ENCODE results near the gene GPC3. TPM values are rescaled to one million over a fixed set of nuclear protein-coding genes. Genes with fewer than 3 reads are reported as not detected.

The GPC3 gene
- total RNA-seq, 1 donor from 2014 or later, result not detected

DNA sequence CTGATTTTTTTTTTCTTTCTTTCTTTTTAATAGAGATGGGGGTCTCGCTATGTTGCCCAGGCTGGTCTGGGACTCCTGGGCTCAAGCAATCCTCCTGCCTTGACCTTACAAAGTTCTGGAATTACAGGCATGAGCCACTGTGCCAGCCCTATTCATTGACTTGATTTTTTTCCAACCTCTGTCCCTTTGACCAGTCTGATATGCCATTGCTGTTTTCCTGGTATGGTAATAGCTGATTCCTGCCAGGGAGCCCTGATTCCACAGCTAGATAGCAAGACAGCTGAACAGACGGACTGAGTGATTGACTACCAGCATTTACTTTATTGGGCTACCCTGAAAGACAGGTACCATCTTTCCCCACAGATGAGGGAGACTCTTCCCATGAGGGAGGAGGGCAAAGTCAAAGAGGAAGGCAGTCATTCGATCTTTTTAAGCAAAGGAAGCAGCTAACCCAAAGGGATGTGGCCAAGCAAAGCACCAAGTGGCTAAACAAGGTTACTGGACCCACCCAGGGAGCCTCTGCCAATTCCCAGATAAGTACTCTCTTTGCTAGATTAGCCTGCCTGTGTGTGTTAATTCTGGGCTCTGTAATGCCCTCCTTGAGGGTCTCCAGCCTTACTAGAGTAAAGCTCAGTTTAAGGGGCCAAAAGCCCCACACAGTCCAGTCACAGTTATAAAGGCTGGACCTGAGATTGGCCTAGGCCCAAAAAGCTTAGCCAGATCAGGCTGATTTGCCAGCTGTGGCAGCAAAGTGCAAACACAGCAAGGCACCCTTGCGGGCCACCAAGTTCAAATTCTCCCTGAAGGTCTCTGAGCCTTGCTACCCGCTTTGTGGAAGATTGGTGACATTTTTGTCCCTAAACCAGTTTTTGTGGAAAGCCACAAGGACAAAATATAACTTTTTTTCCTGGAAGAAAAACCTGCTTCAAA, 377.7 kb downstream of the GPC3 start:
- DNase-seq (ENCODE audit: low read depth in 2 of 2), result no peak

DNA sequence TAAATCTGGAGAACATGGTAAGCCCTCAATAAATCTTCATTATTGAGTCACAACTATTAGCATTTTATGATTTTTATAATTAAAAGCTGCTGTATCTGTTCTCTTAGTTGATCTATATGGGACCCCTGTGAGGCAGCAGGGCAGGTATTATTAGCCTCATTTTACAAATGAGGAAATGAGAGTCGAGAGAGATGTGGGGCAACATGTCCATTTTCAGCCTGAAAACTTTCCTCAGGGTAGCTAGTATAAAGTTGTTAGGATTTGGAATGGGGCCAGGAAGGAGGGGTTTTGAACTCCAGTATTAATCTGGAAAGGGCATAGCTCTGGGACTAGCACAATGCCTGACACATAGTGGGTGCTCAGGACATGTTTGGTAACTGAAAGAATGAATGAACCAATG, 378.4 kb downstream of the GPC3 start:
- no peak for DNase-seq (ENCODE audit: low read depth in 2 of 2)

DNA sequence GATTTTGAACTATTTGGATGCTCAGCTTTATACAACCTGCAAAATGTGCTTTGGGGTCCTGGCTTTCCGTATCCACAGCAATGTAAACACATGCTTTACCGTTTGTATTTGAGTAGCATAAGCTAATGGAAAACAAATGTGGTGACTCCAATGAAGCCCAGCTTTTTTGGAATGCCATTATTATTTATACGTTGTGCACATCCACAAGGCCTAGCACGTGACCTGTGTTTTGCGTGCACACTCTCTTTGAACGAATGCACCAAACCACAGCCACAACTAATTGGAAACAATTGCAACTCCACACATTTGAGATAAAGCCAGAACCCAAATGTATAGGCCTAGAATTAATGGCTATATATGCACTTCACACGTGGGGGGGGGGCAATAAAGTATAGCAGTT, 380.6 kb downstream of the GPC3 start:
- DNase-seq (ENCODE audit: low read depth in 2 of 2), result no peak

DNA sequence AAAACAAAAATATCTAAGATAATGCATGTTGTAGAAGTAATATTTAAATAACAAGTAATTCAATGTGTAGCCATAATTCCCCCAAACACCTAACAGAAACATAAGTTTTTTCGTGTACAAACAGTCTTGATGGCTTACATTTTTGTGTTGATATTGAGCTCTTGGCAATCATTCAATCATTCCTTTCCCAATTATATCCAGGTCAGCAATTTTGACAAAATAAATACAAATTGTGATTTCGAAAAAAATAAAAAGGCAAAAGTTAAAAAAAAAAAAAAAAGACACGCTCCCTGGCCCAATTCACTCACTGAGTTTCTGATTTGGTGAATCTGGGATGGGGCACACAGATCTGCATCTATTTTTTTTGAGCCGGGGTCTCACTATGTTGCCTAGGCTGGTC, 382.5 kb downstream of the GPC3 start:
- DNase-seq (ENCODE audit: low read depth in 2 of 2), result no peak

DNA sequence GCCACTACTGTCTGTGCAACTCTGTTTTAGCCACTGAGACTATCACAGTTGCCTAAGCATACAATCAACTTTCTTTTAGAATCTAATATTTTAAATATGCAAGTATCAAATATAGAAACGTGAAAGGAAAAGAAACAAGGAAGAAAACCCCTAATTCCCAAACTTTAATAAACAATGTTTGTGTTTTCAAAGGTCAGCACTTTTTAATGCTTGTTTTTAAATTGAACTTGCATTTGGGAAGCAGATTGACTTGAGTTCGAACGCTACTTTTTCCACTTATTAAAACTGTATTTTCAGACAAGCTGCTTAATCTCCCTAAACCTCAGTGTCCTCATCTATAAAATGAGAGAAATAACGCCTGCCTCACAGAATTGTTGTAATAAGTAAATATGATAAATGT, 384.3 kb downstream of the GPC3 start:
- DNase-seq (ENCODE audit: low read depth in 2 of 2), result no peak

DNA sequence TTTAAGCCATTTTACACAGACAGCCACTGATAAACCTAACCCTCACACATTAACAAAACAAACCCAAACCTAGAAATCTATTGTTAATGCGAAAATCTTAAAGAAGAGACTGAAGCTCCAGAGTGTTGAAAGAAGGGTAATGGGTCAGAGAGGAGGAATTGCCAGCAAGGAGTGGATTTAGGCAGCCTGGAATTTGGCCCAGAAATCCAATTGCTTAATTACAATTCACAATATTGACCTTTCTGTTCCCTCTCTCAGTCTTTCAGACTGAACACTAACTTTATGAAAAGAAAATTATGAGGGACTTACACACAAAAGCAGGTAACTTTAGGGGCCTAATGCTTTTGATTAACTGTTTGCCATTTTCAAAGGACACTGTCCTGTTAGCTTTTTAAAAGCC, 384.9 kb downstream of the GPC3 start:
- no peak for DNase-seq (ENCODE audit: low read depth in 2 of 2)

DNA sequence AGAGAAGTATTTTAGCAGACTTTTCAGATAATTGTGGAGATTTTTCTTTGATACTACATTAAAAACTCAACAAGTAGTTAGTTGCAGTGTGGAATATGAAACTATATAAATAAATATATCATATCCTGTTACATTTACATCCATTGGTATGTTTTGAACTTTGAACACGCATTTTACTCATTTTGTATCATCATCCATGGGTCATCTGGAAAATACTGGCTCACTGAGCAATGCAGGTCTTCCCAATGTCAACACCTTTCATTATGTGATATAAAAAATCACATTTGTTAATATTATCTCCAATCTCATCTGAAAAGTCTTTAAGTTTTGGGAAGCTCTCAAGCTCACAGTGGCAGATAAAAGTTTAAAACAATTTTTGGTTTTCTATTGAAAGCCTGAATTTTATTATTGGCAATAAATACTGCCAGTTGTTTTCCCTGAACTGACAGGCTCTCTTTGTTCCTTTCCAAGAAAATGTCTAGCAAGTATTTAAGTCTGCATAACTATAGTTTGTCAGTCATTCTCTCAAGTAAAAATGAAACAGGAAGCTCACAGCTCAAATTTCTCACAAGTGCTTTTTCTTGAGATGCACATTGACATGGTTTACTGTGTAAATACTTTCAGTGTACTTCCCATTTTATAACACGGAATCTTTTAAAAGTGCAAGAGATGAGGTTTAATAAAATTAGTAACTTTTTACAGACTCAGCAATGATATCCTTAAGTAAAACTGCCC, 386.6 kb downstream of the GPC3 start:
- DNase-seq (ENCODE audit: low read depth in 2 of 2), result no peak

DNA sequence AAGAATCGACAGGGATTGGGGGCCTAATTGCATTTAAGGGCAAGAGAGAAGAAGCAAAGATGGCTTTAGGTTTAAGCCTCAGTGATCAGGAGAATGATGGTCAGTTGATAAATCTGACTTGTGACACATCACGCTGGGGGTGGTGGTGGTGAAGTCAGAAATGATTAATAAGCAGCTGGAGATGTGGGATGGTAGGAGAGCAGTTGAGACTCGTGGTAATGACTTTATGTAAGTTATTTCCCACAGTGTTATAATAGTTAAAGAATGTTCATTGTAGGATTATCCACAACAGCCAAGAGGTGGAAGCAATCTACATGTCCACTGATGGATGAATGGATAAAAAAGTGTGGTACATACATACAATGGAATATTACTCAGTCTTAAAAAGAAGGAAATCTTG, 391.2 kb downstream of the GPC3 start:
- DNase-seq (ENCODE audit: low read depth in 2 of 2), result no peak

DNA sequence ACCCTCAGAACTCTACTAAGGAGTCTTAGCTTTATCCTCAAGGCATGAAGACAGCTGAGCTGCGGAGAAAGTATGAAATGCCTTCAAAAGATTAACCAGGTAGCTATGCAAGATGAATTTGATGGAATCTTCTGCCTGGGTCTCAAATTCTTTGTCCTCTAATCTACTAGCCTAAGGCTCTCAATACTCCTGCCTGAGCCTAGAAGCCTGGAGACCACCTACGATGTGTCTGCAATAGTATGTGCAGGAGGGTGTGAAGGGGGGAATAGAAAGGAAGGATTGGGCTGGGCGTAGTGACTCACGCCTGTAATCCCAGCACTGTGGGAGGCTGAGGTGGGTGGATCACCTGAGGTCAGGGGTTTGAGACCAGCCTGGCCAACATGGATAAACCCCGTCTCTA, 391.9 kb downstream of the GPC3 start:
- no peak for DNase-seq (ENCODE audit: low read depth in 2 of 2)

DNA sequence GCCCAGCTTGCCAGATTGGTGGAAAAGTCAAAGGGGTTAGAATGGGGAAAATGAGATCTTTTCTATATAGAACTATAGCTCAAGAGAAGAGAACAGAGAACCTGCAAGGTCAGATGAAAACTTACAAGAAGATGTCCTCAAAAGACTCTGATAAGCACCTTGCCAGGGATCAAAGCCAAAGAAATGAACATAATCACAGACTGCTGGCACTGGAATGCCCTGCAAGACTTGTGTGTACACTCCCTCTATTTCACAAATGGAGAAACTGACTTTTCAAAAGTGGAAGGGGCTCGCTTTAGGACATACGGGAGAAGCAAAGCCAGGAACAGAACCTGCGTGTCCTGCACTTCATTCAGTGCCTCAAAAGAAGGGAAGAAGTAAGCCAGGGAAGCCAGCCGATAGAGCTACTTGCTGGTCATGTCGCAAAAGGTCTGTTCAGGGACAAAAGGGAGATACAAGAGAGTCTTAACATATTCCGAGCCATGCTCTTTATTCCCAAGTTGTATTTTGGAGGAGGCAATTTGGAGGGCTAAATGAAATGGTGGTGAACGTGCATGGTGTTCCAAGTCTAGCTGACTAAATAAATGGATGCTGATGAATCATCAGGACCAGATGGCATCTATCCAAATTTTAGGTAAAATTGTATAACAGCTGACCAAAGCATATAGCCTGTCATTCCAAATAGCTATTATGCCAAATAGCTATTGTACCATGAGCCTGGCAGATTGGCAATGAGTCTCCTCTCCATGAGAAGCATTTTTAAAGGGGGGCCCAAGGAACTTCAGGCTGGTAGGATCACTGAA, 394.5 kb downstream of the GPC3 start:
- no peak for DNase-seq (ENCODE audit: low read depth in 2 of 2)

DNA sequence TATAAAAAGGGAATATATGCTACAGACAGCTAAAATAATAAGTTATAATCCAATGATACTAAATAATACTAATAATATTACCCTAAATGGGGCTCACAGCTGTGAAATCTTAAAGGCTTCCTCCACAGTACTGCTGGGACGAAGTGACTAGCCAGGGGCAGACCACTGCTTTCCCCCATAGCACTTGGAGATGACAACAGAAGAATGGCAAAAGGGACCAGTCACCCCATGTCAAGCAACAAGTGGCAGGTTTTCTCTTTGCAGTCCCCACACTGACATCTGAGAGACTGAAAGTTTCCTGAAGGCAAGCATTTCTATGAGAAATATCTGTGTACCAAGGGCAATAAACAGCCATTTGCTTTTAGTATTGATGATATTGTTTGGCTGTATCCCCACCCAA, 396.6 kb downstream of the GPC3 start:
- no peak for DNase-seq (ENCODE audit: low read depth in 2 of 2)

DNA sequence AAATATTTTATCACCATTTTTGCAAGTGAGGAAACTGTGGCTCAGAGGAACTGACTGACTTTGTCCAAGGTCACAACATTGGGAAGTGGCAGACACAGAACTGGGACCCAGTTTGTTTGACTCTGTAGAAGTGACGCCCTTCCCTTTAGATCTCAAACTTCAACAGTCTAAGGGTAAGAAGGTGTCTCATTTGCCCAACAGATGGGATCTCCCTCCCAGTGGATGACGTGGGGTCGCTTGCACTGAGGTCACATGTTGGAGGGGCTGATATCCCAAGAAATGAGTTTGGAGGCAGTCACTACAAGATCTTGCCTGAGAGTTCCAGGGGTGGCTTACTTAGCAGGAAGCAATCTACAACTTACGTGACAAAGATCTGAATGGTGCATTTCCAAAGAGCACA, 397.6 kb downstream of the GPC3 start:
- DNase-seq (ENCODE audit: low read depth in 2 of 2), result no peak

DNA sequence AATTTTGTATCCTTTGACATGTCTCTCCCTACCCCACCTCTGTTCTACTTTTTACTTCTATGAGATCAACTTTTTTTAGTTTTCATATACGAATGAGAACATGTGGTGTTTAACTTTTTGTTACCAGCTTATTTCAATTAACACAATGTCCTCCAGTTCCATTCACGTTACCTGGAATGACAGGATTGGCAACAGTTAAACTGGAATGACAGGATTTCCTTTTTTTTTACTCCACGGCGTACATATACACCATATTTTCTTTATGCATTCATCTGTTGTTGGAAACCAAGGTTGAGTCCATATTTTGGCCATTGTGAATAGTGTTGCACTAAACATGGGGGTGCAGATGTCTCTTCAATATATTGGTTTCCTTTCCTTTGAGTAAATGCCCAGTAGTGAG, 398.3 kb downstream of the GPC3 start:
- no peak for DNase-seq (ENCODE audit: low read depth in 2 of 2)

DNA sequence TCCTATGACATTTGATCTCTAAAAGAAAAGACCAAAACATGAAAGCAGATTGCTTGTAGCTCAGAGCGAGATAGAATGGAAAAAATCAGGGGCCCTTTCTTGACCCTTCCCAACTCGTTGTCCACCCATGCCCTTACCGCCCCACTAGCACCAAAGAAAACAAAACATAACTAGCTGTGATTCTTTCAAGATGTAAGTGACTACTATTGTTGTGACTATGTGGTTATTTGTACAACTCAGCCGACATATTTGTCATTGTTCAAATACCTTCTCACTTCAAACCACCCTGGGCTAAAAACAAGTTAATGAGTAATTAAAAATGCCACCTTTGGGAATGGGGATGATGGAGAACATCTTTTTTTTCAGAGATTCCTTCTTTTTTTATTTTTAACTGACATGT, 399.0 kb downstream of the GPC3 start:
- no peak for DNase-seq (ENCODE audit: low read depth in 2 of 2)

DNA sequence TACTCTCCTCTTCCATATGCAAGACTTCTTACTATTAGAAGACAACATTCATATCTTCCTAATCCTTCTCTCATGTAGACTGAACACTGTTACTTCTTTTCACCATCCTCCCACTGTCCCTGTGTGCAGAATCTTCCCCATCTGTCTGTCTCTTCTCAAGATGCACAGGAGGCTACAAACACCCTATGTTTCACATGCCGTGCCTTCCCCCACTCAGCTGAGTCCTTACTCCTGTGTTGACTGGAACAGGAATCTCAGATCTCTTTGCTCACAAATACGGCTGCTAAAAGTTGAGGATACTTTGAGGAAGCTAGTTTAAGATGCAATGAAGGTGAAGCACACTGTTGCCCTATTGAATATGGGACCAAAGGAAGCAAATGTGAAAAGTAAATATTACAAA, 401.6 kb downstream of the GPC3 start:
- no peak for DNase-seq (ENCODE audit: low read depth in 2 of 2)

DNA sequence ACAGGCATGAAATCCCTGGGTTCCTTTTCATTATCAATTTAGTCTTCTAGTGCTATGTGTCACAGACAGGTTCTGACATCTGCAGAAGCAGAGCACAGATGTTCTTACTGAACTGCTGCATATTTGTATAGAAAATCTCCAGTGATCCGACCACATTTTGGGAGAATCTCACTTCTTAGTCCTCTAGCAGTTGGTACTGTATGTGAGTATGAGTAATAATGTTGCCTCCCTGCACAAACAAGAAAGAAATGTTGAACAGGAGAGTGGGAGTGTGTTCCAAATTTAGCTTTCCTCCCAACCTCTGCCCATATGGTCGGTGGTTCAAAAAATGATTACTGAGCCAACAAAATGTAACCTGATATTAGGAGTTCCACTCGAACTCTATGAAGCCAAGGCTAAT, 404.8 kb downstream of the GPC3 start:
- no peak for DNase-seq (ENCODE audit: low read depth in 2 of 2)

DNA sequence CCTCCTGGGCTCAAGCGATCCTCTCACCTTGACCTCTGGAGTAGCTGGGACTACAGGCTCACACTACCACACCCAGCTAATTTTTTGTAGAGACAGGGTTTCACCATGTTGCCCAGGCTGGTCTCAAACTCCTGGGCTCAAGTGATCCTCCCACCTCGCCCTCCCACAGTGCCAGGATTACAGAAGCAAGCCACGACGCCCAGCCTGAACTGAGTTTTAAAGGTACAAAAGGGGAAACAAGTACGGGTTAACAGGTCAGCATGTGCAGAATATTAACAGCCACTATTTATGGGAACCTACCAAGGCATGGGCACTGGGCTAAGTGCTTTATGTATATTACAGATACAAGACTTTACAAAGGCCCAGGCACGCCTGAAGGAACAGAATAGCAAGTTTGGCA, 405.8 kb downstream of the GPC3 start:
- no peak for DNase-seq (ENCODE audit: low read depth in 2 of 2)

DNA sequence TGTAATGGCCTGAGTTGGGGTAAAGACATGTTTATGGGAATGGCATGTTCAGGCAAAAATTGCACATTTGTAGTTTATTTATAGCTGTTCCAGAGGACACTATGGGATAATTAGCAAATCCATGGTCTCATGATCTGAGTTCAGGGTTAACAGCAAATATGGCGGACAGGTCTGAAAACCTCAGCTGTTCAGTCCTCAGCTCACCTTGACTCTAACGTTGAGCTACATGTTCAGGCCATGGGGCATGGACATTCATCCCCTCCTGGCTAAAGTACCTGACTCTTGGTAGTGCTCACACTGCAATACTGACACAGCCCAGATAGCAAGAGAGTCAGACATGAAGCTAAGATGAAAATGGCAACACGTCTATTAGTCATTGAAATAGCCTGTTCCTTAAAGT, 408.5 kb downstream of the GPC3 start:
- DNase-seq (ENCODE audit: low read depth in 2 of 2), result no peak

DNA sequence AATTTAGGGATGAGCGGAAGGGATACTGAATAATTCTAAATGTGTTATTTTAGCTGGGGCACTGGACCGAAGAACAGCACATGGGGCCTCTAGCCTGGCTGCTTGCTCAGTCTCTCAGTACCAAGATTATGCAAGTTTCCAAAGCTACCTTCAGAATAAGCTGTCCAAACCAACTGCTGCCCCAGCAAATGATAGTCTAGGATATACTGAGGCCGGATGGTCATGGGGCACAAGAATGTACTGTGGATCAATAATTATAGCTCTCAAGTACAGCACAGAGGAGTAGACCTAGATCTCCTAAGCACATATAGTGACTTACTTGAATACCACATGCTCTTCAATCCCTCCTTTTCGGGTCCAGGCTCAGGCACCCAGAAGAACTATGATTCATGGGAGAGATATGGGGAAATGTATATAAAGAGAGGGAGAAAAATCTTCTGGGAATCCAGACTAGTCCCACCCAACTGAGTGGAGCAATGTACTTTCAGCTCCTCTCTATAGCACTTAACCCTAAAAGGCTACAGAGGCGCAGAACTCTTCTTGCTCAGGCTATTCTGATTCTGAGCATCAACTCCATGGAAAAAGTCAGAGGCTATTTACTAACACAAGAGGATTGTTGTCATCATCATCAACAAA, 409.8 kb downstream of the GPC3 start:
- no peak for DNase-seq (ENCODE audit: low read depth in 2 of 2)

DNA sequence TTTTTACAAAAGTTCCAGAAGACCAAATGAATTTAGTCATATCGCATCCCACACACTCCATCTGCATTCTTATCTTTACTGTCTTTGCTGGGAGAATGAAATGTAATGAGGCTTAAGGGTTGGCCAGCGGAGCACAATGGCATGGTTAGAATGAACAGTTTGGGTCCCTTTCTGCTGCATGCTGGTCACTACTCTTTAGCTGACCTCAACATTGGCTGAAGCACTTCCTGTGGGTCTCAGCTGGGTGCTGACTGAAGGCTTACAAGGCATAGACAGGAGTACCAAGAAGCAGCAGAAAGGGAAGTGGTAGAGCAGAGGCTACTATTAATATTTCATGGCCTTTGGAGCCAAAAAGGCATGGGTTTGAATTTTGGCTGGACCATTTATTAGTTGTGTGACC, 410.7 kb downstream of the GPC3 start:
- DNase-seq (ENCODE audit: low read depth in 2 of 2), result no peak

DNA sequence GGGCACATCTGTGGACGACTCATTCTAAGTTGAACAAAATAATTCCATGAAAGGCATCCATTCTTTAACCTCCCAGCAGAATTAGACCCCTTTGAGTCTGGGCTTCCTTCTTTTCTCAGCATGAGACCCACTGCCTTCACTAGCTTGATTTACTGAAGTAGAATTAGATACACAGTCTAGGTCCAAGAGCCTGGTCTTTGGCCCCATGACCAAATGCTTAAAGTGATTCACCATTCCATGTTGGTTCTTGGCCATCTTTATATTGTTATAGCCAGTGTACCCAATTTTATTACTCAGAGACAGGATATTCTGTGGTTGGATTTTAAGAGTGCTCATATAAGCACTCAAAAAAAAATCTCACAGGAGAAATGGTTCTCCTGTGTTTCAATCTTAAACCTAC, 414.8 kb downstream of the GPC3 start:
- no peak for DNase-seq (ENCODE audit: low read depth in 2 of 2)

DNA sequence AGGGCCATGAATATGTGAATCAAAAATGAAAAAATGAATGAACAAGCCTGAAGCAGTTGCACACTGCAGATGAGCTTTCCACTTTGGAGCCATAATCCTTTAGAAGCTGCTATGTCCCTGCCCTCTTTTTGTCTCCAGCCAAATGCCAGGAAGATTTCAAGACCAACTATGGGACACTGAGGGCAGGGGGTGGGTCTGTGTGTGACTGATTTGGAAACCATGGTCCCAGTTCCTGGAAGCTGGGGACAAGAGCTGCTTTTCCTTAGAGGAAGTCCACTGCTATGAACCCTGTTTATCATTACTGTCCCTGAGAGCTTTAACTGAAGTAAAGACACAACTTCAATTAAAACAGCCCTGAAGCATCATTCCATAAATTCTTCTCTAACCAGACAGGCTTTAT, 416.2 kb downstream of the GPC3 start:
- DNase-seq (ENCODE audit: low read depth in 2 of 2), result no peak
